GM06990 (cell line): ENCODE measurements around the gene HEBP2.
"Not testable (repeated sequence)": the region's sequence is repeated elsewhere in the genome, so short reads cannot be mapped to it uniquely, and the experiment has no call there.

Experiments
- DNase-seq: peaks from one replicate; pipeline ENCODE4 v3.0.0-alpha.2; 2011; ENCODE audit not compliant: insufficient read length; ENCODE audit errors: extremely low read depth
- H3K27me3 ChIP-seq: replicated peaks from 2 replicates; pipeline ENCODE4 v1.6.0; 2011; ENCODE audit warnings: low read length; ENCODE audit not compliant: control insufficient read depth, insufficient read depth
- H3K36me3 ChIP-seq: 2 replicates; pipeline ENCODE4 v1.5.1; 2011; ENCODE audit warnings: low read length; ENCODE audit not compliant: control insufficient read depth, insufficient read depth
- H3K4me3 ChIP-seq: replicated peaks from 2 replicates; pipeline ENCODE4 v1.5.1; 2011; ENCODE audit warnings: low read depth, mild to moderate bottlenecking, control low read depth, low read length
- TF ChIP-seq, protein P1 (sequence below): IDR thresholded peaks from 2 replicates; pipeline ENCODE4 v1.5.1; 2011; ENCODE audit warnings: low read length, control low read depth, mild to moderate bottlenecking, inconsistent platforms; ENCODE audit not compliant: insufficient read depth, poor library complexity, severe bottlenecking

Gene HEBP2, protein sequence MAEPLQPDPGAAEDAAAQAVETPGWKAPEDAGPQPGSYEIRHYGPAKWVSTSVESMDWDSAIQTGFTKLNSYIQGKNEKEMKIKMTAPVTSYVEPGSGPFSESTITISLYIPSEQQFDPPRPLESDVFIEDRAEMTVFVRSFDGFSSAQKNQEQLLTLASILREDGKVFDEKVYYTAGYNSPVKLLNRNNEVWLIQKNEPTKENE

DNA sequence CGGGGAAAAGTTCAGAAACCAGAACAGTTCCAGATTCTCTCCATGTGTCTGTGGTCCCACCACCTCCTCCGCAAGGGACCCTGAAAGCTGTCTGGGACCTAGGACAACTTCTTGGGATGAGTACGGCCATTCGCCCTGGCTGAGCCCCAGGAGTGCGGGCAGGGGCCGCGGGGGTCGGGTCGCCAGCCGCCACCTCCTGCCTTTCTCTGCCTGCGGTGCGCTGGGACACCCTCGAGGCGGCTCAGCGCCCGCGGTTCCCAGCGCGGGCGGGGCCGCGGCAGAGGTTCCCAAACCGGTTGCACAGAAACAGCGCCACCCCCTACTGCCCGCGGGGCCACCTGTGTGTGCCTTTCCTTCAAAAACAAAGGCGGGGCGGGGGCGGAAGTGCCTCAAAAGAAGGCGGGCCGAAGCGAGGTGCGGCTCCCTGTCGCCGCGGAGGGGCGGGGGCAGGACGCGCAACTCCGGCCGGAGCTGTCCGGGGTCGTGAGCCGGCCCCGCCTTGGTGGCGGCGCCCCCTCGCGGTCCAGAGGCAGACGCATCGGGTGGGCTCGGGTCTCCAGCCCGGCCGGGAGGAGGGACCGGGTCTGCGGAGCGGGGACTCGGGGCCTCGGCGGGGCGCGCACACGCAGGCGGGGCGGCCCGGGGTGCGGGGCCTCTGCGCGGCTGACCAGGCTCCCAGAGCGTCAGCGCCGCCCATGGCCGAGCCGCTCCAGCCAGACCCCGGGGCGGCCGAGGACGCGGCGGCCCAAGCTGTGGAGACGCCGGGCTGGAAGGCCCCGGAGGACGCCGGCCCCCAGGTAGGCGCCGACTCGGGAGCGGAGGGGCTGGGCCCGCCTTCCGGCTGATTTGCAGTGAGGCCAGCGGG, at the start of gene HEBP2:
Gene HEBP2 (plus strand): TSS at position 423 of the 865 bp plus-strand sequence. CDS start 273 bp downstream, at position 696.
- TF ChIP-seq, protein P1, sequence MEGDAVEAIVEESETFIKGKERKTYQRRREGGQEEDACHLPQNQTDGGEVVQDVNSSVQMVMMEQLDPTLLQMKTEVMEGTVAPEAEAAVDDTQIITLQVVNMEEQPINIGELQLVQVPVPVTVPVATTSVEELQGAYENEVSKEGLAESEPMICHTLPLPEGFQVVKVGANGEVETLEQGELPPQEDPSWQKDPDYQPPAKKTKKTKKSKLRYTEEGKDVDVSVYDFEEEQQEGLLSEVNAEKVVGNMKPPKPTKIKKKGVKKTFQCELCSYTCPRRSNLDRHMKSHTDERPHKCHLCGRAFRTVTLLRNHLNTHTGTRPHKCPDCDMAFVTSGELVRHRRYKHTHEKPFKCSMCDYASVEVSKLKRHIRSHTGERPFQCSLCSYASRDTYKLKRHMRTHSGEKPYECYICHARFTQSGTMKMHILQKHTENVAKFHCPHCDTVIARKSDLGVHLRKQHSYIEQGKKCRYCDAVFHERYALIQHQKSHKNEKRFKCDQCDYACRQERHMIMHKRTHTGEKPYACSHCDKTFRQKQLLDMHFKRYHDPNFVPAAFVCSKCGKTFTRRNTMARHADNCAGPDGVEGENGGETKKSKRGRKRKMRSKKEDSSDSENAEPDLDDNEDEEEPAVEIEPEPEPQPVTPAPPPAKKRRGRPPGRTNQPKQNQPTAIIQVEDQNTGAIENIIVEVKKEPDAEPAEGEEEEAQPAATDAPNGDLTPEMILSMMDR, result peak; percentile 52
- Histone ChIP-seq H3K27me3 (no peaks in the 10 kb centered on the region), H3K36me3 (peaks cover 8% of the 10 kb centered on the region), H3K4me3 (peak within 1 kb of the TSS; percentile 82)
- peak; percentile 91 for DNase-seq

DNA sequence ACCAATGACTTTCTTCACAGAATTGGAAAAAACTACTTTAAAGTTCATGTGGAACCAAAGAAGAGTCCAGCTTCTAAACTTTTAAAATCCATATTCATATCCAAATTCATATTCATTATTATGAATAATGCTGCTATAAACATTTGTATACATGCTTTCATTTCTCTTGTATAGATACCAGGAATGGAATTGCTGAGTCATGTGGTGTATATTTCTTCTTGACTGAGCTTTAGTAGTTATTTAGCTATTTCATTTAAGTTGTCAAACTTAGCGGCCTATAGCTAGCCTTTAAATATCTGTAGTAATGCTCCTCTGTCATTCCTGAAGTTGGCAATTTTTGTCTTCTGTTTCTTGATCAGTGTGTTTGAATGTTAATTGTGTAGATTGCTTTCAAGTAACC, 46.1 kb upstream of the HEBP2 start:
- Histone ChIP-seq H3K36me3 (no peaks in the 10 kb centered on the region), H3K27me3 (no peaks in the 10 kb centered on the region), H3K4me3 (no peak overlapping the region)
- no peak for DNase-seq
- TF ChIP-seq, protein P1, result no peak

DNA sequence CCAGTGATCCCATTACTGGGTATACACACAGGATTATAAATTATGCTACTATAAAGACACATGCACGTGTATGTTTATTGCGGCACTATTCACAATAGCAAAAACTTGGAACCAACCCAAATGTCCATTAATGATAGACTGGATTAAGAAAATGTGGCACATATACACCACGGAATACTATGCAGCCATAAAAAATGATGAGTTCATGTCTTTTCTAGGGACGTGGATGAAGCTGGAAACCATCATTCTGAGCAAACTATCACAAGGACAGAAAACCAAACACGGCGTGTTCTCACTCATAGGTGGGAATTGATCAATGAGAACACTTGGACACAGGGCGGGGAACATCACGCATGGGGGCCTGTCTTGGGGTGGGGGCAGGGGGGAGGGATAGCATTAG, 35.3 kb upstream of the HEBP2 start:
- H3K27me3 ChIP-seq, H3K36me3 ChIP-seq, DNase-seq, H3K4me3 ChIP-seq: not testable (repeated sequence)

DNA sequence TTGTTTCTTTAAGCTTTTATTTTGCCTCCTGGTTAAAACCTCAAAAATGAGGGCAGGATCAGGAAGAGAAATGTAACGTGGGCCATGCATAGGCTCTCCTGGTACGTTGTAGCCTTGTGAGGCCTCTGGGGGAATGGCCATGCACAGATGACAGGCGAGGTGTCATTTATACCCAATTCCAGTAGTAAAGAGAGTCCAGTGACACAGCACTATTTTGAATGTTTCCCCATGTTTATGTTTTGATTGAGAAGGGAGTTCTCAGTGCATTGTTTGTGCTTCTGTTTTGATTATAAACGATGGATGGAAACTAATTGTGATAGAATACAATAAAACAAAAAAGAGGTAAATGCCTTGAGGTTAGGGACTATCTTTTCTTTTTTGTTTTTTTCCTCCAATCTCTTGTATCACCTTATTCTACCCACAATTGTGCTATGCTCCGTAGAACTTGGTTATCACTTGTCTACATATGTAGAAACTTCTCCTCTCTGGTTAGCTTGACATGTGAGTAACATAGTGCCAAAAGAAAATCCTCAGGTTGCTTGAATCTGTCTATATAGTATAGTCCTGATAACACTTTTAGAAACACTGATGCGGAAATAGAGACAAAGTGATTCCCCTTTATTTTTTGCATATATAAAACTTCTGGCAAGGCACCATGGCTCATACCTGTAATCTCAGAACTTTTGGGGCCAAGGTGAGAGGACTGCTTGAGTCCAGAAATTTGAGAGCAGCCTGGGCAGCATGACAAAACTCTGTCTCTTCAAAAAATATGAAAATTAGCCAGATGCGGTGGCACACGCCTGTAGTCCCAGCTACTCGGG, 33.2 kb upstream of the HEBP2 start:
- no peak overlapping the region for H3K4me3 ChIP-seq
- H3K36me3 ChIP-seq, result no peaks in the 10 kb centered on the region
- DNase-seq, result no peak
- H3K27me3 ChIP-seq, result peaks cover 1% of the 10 kb centered on the region; the same call in 1 of the 2 replicates
- TF ChIP-seq, protein P1, result no peak

DNA sequence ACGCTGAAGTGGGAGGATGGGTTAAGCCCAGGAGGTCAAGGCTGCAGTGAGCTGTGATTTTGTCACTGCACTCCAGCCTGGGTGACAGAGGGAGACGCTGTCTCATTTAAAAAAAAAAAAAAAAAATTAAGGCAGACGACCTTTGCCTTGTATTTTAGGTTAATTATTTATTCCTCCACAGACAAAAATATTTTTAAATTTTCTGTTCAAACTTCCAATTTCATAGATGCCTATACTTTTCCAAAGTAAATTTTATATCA, 32.6 kb upstream of the HEBP2 start:
- TF ChIP-seq, protein P1, result no peak
- peaks cover 1% of the 10 kb centered on the region; the same call in 1 of the 2 replicates for H3K27me3 ChIP-seq
- H3K4me3 ChIP-seq, result no peak overlapping the region
- no peak for DNase-seq
- no peaks in the 10 kb centered on the region for H3K36me3 ChIP-seq

DNA sequence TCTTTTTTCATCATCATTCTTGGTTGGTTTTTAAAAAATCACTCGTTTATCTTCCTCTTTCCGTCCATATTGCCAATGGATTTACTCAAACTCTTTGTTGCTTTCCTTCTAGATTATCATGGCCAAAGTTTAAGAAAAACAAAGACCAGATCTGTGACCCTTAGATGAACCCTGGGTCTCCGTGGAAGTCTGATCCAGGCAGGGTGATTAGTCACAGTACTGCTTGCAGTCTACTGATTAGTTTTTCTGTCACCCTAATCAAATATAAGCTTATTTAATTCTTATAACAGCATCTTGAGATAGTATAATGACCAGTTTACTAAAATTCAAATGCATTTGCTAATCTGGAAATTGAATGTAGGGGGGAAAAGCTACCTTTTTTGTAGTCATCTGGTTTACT, 32.3 kb upstream of the HEBP2 start:
- no peak for DNase-seq
- peaks cover 1% of the 10 kb centered on the region; the same call in 1 of the 2 replicates for H3K27me3 ChIP-seq
- no peak overlapping the region for H3K4me3 ChIP-seq
- H3K36me3 ChIP-seq, result no peaks in the 10 kb centered on the region
- TF ChIP-seq, protein P1, result no peak
